HT1080 (cell line): ENCODE data around the gene YOD1. TPM values are rescaled to one million over a fixed set of nuclear protein-coding genes. Genes with fewer than 3 reads are reported as not detected.
"Not testable (repeated sequence)": the region's sequence is repeated elsewhere in the genome, so short reads cannot be mapped to it uniquely, and the experiment has no call there.

Experiments
- DNase-seq: peaks from one replicate; pipeline ENCODE4 v3.0.0-alpha.2; 2015; ENCODE audit warnings: low read depth
- total RNA-seq: library from RNA; depleted of rRNA; stranded (reverse); fragments of >200 nt; shearing (Covaris generic); gene quantifications from 2 replicates; pipeline ENCODE4 v1.2.3, GENCODE V29; 2014

YOD1 gene
- total RNA-seq, 1 experiment from 2014 or later, result 9.8 TPM

DNA sequence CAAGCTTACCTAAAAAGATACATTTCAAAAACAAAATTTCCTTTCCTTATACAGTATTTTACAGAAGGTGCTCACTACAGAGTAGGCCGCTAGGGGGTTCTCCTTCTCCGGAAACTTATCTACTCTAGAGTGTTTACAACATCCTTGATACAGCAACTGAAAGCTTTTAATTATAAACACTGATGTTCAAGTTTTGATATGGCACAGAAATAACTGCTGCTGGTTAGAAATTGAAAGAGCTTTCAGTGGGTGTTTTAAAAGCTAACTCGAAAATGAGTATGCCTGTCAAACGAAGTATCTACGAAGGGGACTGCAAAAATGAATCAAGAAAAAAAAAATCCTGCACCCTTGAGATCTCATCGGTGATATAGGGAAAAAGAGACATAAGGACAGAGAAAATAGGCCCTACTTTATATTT is 1.0 kb downstream of the YOD1 start:
- peak; percentile 36 for DNase-seq

DNA sequence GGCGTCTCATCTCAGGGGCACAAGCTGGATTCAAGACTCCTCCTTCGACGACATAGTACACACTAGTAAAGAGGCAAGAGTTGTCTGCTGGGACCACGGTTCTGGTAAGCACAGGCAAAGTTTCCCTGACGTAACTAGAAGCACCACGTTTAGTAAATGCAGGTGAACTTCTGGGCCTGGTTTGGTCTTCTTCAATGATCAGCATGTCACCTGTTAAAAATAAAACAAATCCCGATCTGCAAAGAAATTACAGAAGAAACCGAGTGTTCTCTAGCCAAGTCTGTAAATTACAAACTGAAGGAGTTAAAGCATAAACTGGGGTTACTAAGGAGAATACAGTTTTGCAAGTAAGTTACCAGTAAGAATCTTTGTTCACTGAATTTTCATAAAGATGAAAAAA is 1.5 kb downstream of the YOD1 start:
- no peak for DNase-seq

DNA sequence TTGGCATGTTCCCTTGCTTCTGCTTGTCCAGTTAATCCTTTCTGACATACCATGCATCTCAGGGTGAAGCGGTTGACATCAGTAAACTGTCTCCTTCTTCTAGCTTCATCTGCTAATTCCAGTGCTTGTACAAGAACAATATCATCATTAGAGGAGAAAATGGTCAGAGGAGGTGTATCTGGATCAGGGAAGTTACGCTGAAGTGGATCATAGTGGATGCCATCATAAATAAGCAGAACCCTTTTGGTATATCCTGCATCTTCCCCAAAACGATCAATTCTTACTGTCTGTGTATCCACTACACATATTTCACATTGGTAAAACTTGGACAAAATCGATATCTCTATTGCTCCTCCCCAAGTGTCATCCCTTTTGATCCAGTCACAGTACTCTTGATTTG is 2.0 kb downstream of the YOD1 start:
- no peak for DNase-seq

DNA sequence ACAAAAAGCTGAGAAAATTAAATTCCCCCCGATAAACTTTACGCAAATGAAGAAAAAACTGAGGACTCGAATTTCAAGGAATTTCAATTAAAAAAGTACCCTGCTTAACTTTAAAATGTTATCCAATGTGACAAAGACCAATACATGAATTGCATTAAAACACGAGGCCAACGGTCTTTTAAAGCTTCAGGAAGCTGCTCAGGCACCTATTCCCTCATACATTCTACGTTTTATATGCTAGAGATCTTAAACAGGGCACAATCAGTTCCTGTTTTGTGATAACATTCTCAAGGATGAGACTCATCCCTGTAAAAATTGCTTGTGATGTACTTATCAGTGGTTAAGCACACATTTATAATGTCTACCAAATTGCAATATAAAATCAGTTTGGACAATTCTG is 3.0 kb downstream of the YOD1 start:
- no peak for DNase-seq

DNA sequence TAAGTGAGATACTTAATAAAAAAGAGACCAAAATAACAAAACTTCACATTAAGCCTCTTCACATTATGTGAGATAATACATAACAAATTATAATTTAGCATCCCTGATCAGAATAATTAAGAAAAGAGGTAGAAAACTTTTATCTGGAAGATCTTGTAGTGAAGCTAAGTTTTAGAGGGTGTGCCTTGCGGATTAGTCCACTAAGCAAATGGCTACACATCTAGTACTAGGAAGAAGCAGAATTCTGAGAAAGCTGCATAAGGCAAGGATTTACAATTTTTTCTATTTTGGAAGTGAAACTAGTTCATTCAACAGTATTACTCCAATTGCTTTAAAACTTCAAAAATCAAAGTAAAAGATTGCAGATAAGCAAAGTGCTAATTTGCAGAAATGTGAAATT is 3.5 kb downstream of the YOD1 start:
- DNase-seq, result no peak

DNA sequence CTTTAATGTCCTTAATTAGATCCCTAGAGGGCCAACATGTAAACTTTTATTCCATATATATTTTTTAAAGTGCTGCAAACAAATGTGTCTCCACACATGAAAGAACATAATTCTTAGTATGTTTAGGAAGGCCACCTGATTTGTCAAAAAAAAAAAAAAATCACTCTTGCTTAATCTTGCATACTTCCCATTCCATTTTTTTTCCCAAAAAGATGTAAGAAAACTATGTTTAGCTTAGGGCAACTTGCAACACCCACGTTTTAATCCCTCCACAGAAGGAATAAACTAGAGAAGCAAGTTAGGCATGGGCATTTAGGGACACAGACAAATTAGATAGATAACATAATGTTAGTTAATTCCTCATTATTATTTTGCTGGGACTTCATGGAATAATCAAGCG is 5.6 kb downstream of the YOD1 start:
- no peak for DNase-seq

DNA sequence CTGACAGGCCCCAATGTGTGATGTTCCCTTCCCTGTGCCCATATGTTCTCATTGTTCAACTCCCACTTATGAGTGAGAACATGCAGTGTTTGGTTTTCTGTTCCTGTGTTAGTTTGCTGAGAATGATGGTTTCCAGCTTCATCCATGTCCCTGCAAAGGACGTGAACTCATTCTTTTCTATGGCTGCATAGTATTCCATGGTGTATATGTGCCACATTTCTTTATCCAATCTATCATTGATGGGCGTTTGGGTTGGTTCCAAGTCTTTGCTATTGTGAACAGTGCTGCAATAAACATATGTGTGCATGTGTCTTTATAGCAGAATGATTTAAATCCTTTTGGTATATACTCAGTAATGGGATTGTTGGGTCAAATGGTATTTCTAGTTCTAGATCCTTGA is 9.6 kb downstream of the YOD1 start:
- DNase-seq, result not testable (repeated sequence)

DNA sequence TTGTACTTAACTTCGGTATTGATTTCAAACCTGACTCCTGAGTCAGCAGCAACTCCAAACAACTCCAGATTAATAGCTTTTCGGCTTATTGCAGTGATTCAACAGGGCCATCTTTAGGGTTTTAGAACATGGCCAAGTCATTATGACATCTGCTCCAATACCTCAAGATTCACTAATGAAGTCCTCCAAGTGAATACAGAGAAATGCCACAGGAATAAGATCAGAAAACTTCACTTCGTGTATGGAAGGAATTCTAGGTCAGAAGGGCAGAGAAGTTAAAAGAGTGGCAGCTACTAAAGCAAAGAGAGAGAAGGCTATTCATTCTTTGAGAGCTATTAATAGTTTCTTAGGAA is 10.9 kb downstream of the YOD1 start:
- no peak for DNase-seq

DNA sequence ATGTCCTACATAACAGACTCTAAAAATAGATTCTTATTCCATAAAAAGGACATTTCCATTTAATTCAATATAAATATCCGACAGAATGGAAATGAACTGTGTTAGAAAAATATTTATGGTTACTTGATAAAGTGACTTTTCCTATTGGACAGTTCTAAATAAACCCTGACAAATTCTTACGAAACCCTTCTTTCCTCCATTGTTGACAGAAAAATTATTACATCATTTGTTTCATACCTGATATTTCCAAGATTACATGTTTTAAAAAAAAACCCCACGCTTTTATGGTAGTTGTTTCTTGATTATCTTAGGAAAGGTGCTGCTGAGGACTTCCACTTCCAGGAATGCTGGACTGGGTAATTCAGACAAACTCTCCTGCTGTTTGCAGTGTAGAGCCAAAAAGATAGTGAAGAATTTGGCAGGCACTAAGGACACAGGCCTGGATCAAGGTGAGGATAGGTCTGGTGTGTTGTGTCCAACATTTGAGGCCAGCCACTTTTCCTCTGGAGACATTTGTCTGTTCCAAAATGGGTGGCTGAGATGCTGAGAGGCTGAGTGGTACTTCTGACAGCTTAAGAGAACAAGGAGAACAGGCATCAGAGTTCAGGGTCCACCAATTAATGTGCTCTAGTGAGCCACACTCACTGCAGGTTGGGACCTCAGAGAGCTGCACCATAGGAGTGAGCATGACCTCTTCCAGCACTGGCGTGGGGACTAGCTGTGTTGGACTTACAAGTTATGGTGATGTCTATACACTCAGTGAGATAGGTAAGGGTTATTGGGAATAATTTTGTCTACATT is 11.4 kb downstream of the YOD1 start:
- DNase-seq, result no peak

DNA sequence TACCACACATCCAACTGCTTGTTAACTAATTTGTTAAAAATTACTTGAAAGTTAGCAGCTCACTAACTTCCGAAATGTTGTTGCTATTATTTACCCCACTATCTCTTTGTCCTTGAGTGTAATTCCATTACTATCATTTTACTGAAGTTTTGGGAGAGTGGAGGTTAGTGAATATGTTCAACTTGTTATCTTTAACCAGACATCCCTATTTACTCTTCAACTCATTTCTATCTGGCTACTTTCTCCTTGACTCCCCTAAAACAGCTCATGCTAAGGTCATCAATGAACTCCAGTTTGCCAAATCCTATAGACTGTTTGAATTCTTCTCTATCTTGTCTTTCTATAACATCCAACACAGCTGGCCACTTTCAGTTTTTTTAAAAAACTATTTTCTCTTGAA is 14.1 kb downstream of the YOD1 start:
- DNase-seq, result no peak

DNA sequence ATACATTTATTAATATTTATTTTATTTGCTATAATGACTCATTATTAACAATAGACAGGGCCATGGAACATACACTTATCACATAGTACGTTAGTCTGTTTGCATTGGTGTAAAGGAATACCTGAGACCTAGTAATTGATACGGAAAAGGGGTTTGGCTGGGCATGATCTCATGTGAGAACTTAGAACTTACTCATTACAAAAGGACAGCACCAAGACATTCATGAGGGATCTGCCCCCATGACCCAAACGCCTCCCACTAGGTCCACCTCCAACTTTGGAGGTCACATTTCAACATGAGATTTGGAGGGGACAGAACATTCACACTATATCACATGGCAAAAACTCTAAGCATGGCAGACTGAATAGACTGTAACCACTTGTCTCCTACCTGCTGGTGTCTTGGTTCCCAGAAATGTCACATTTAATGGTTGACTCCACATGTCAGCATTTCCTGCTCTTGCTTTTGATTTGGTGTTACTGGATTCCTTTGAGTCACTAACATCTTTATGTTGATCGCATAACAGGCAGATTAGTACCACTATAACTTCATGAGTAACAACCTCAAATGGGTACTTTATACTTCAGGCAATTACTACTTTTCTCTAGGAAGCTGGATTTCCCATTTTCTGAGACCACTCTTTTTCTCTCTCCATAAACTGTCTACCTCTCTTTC is 15.0 kb downstream of the YOD1 start:
- peak; percentile 25 for DNase-seq

DNA sequence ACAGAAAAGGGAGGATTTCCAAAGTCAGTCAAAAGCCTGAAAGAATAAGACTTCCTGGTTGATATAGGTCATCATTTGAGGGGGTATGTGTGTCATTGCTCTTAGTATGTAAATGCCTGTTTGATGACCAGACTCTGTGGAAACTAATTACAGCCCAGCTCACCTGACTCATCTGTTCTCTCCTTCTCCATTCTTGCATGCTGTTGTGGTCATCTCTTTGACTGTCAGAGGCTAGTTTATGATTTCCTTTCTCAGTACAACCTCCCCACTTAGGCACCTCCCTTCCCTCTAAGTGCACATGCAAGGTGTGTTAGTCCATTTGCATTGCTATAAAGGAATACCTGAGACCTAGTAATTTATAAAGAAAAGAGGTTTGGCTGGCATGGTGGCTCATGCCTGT is 16.0 kb downstream of the YOD1 start:
- peak; percentile 96 for DNase-seq

DNA sequence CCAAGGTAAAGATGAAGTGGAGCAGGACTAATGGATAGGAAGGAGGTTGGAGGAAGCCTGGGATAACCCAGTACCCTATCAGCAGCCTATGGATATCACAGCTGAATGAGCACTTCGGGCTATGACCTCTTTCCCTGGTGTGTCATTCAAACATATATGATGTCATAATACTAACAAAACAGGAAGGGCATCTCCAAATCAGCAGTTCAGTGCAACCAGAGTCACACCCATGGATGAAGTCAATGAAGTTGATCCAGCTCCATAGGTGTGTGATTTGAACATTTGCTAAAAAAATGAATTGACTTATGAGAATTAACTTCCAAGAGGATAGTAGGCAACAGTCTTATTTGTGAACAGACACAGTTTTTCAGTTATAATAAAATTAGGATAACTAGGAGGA is 16.8 kb downstream of the YOD1 start:
- DNase-seq, result peak; percentile 50

DNA sequence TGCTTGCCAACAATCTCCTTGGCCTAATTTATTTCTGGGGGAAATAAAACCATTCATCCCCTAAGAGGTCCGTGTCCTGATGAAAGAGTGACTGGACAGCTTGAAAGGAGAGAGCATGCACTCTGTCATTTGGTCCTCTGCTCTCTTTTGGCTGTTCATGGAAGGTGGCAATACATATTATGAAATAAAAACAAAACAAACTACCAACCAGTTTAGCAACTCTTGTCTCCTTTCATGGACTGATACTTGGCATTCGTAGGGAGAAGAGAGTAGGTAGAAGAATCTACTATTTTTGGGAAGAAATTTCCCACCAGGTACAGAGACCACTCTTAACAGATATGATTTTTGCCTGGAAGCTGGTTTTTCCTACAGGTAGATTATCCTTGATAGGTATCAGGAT is 17.7 kb downstream of the YOD1 start:
- no peak for DNase-seq

DNA sequence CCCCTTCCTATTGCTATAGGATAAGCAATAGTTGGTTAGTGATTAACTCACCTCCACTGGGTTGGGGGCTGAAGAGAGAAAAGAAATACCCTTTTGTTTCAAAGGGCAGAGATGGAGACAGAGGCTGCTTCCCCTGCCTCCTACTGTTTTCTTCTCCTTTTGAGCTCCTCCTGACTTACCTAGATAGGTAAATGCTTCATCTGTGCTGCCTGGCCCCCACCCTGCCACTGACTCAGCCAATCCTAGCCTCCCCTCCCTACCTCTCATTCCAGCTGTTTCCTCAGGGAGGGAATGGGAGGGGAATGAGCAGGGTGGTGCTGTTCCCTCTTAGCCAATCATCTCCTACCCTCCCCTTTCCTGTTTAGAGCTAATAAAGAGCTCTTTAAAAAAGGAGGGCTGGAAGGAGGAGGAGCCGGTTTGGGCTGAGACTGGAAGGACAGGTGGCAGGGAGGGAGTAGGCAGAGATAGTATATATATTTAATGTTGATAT is 18.4 kb downstream of the YOD1 start, which contains the start of gene C1orf116:
TSS of gene C1orf116 (minus strand) at position 229 of the 490 bp plus-strand sequence. CDS start 5,158 bp downstream, outside the sequence.
- peak; percentile 48 for DNase-seq

DNA sequence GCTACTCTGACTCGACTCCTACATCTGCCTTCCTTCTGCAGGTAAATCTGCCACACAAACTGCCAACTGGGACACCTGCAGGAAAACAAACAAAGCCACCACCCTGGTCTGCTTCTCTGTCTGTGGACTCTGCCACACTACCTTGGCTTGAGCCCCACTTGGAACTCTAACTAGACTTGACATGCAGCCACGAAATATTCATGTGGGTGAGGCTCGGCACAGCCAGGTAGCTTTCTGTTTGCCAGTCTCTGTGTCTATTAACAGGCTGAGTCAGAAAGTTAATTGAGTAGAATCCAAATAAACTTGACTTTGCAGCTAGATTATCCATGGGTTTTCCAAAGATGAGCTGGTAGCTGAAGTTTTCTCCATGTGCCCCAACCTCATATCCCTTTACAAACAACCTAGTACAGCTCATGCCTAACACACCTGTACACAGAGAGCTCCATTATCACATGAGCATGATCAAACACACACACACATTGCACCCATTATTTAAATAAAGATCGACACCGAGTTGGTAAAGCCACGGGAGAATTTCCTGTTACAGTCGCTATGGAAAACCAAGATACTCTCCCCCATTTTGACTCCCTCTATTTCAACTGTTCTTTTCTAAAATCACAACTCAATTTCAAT is 19.3 kb downstream of the YOD1 start:
- no peak for DNase-seq

DNA sequence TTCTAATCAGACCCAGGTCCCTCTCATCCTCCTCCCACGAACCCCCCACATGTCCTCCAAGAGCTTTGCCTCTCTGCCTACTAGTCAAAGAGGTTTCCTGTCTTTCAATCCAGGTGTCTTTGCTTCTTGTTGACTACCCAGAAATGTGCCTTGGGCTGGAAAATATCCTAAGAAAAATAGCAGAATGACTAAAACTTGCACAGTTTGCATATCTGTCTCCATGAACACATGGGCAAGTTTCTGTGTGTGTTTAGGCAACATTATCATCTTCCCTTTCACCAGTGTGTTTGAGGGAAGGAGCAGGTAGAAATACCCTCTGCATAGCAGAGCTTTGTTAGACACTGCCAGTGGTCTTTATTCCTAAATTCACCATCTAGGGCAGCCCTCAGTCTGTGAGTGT is 20.0 kb downstream of the YOD1 start:
- no peak for DNase-seq

DNA sequence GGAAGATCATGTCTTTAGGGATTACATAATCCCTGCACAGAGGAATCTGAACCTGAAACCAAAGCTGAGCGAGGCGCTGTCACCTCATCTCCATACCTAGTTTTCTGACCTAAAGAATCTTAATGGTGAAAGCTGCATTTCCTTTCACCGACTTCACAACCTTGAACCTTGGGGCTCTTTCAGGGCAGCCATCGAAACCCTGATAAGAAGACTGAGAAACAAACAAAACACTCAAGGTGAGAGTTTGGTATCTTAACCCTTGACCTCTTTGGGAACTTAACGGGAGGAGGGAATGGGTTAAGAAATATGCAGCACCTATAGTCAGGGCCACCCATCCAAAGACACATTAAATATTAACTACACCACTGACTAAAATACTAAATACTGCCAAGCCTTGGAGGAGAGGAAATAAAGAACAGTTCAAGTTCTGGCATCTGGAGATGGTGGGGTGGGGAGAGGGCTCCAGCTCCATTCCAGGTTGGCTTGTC is 20.4 kb downstream of the YOD1 start:
- DNase-seq, result no peak

DNA sequence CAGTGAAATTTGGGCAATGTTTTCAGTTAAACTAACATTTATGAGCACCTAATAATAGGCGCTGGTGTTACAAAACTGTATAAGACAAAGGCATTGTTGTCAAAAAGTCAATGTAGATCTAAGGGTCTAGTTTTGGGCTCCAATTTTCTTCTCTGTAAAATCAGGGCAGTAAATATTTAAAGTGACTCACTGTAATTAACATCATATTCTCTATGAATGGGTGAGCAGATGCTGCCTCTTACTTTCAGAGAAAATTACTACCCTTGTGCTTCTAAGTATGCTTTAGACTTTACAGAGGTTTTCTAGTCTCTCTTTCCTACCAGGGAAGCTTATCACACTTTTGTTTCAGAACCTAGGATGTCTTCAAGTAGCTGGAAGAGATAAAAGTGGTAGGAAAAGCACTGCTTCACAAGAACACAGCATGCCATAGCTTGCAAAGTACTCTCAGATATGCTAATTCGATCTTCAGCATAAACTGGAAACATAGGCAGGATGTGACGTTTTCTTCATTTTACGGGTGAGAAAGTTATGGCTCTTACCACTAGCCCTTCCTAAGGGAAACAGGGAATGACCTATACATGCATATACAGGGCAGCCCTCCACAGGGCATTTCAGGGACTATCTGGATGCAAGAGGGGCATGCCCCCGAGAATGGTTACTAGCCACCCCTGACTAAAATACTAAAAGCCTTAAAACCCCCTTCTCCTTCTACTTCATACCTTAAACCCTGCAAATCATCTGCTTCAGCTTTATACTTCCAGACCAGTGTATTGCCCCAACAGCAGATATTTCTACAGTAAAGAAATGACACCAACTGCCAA is 21.1 kb downstream of the YOD1 start:
- no peak for DNase-seq

DNA sequence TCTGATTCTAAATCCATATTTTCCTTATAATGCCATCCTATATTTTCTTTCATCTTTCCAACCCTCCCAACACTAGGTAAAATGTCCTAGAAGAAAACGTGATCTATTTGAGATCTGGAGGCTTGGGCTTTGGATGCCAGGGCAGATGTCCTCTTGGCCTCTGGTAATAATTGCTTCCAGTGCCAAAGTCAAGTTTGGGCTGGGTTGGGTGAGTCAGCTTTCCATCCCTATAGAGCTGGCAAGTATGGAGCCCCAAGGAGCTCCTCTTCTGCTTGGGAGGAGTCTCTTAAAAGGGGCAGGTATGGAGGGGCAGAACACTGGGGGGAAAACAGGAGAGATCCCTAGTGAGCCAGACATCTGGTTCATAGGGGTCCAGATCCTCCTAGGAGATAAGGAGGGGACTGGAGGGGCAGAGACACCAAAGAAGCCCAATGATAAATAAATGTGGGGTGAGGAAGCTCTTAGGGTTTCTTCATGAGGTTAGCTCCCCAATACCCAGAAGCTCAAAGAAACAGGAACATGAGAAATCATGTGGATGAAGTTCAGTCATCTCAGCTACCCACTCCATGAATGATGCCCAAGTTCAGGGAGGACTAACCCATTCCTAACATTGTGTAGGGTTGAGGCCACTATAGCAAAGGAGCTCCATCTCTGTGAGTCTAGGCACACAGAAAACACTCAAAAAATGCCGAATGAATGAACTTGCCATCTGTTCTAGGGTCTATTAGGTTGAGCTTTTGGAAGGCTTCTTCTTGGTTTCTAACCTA is 21.9 kb downstream of the YOD1 start:
- no peak for DNase-seq

DNA sequence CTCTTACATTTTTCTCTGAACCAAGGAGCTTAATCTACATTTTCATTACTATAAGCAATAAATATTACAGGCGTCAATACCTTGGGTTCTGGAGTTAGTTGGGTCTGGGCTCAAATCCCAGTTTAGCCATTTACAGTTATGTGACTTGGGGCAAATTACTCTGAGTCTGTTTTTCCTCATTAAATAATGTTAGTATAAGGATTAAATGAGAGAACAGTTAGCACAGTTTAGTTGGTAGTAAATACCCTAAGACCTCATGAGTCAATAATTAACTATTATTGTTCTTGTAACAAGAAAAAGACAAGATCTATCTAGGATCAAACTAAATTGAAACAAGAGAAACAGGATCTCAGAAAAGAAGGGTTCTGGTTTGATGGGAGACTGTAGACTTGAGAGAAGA is 23.1 kb downstream of the YOD1 start:
- no peak for DNase-seq
